ENCODE results near the gene SH2D3C. TPM values are rescaled to one million over a fixed set of nuclear protein-coding genes. Genes with fewer than 3 reads are reported as not detected.

The SH2D3C gene
- total and polyA plus RNA-seq, 2 of the 4 experiments (the other 2 are of a cell fraction) = under 0.01 to 0.24 TPM

DNA sequence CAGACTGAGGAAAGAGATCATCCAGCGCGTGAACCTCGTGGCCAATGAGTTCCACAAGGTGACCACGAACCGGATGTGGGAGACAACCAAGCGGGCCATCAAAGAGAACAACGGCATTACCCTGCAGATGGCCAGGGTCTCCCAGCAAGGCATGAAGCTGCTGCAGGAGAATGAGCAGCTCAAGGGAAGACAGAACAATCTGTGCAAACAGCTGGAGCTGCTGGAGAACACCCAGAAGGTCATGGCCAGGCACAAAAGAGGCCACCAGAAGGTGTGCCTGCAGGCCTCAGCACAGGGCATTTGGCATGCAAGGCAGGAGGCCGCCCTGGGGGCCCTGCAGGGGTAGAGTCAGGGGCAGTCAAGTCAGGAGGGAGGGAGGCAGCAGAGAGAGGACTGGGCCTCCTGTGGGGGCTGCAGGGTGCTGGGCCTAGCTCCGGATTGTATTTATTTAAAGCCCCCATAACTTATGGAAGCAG is 67.2 kb downstream of the SH2D3C start:
- DNase-seq (no peak), ATAC-seq (ENCODE audit: low read depth) (no peak)
- Histone ChIP-seq H3K23ac (ENCODE audit: low read depth, low read length) (no peak overlapping the region), H3K14ac (replicated peaks; ENCODE audit: low read depth, low read length) (no peak overlapping the region), H2BK120ac (ENCODE audit: low read depth, low read length) (no peak overlapping the region), H3K4me3 (ENCODE audit: insufficient read depth, low read depth, low read length) (no peak overlapping the region), H4K91ac (ENCODE audit: insufficient read depth, low read depth, low read length) (no peak overlapping the region), H2BK5ac (ENCODE audit: low read depth, low read length, poor library complexity, severe bottlenecking) (no peak overlapping the region), H4K5ac (ENCODE audit: low read depth, low read length) (no peak overlapping the region), H3K9ac (ENCODE audit: low read depth, low read length) (no peak overlapping the region), H3K18ac (ENCODE audit: low read depth, low read length) (no peak overlapping the region), H4K20me1 (ENCODE audit: insufficient read depth, low read length) (peaks cover 7% of the 10 kb centered on the region), H2BK20ac (ENCODE audit: low read depth, low read length) (no peak overlapping the region), H3K9me3 (ENCODE audit: control insufficient read depth, insufficient read depth, low read length) (no peaks in the 10 kb centered on the region), H4K8ac (ENCODE audit: low read depth in 2 of 2, low read length in 2 of 2) (no peak overlapping the region), H3K4me2 (ENCODE audit: low read depth, low read length) (no peak overlapping the region), H3K27ac (ENCODE audit: insufficient read depth, low read length) (no peak overlapping the region), H3K4me1 (ENCODE audit: control insufficient read depth, insufficient read depth, low read length) (peaks cover 7% of the 10 kb centered on the region), H3K79me1 (ENCODE audit: low read depth in 1 of 2, low read length in 2 of 2) (peaks cover 2 to 14% of the 10 kb centered on the region in 2 experiments; a peak in 3 of 4 replicates), H3K27me3 (ENCODE audit: control insufficient read depth, insufficient read depth, low read length) (no peaks in the 10 kb centered on the region), H2AK9ac (replicated peaks; ENCODE audit: low read depth, low read length, poor library complexity) (no peak overlapping the region), H3K36me3 (ENCODE audit: control insufficient read depth, insufficient read depth, low read length) (no peaks in the 10 kb centered on the region), H2BK15ac (ENCODE audit: low read depth, low read length) (no peak overlapping the region), H3K4ac (ENCODE audit: low read depth, low read length) (no peak overlapping the region), H2AFZ (replicated peaks; ENCODE audit: low read length, poor library complexity) (no peak overlapping the region), H3K9me1 (ENCODE audit: insufficient read depth, low read length) (no peaks in the 10 kb centered on the region; the same call in 1 of the 2 replicates), H3K56ac (ENCODE audit: extremely low read depth, insufficient read depth, low read length) (no peak overlapping the region), H2AK5ac (ENCODE audit: low read depth, low read length) (no peak overlapping the region)
- dilution Hi-C loops (cut with HindIII; ENCODE audit: low sequenced_read_pairs, unreplicated experiment) (no loop called here), in situ Hi-C loops (cut with MboI; ENCODE audit: low sequenced_read_pairs) (no loop called here), intact Hi-C loops (cut with micrococcal nuclease) (no loop called here)
- CTCF ChIA-PET = no interaction called here
- 46% methylated on average over 4 of the region's 9 CpGs; no CpG with 5 or more reads in 1 of the 2 experiments for WGBS, 2 experiments (ENCODE audit: extremely low coverage in 2 of 2, insufficient read length in 1 of 2)
- TF ChIP-seq CEBPB (IDR thresholded peaks at IDR 0.05; ENCODE audit: low read depth, low read length) (no peak), RCOR1 (IDR thresholded peaks at IDR 0.05; ENCODE audit: insufficient replicate concordance, low read length) (no peak), MAZ (IDR thresholded peaks at IDR 0.05; ENCODE audit: borderline replicate concordance, low read depth, low read length) (no peak), MAFK (IDR thresholded peaks at IDR 0.05; ENCODE audit: low read depth, low read length) (no peak), CHD1 (IDR thresholded peaks at IDR 0.05; ENCODE audit: low read depth, low read length) (no peak), RFX5 (IDR thresholded peaks at IDR 0.05; ENCODE audit: low read depth, low read length) (no peak), MXI1 (IDR thresholded peaks at IDR 0.05; ENCODE audit: borderline replicate concordance, low read depth, low read length) (no peak), NFE2L2 (IDR thresholded peaks at IDR 0.05; ENCODE audit: low read depth, low read length) (no peak), RAD21 (IDR thresholded peaks at IDR 0.05; ENCODE audit: low read length) (no peak)
- TF ChIP-seq, protein P1, sequence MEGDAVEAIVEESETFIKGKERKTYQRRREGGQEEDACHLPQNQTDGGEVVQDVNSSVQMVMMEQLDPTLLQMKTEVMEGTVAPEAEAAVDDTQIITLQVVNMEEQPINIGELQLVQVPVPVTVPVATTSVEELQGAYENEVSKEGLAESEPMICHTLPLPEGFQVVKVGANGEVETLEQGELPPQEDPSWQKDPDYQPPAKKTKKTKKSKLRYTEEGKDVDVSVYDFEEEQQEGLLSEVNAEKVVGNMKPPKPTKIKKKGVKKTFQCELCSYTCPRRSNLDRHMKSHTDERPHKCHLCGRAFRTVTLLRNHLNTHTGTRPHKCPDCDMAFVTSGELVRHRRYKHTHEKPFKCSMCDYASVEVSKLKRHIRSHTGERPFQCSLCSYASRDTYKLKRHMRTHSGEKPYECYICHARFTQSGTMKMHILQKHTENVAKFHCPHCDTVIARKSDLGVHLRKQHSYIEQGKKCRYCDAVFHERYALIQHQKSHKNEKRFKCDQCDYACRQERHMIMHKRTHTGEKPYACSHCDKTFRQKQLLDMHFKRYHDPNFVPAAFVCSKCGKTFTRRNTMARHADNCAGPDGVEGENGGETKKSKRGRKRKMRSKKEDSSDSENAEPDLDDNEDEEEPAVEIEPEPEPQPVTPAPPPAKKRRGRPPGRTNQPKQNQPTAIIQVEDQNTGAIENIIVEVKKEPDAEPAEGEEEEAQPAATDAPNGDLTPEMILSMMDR (conservative IDR thresholded peaks at IDR 0.05; ENCODE audit: low read depth, low read length) = no peak
- TF ChIP-seq, protein P2, sequence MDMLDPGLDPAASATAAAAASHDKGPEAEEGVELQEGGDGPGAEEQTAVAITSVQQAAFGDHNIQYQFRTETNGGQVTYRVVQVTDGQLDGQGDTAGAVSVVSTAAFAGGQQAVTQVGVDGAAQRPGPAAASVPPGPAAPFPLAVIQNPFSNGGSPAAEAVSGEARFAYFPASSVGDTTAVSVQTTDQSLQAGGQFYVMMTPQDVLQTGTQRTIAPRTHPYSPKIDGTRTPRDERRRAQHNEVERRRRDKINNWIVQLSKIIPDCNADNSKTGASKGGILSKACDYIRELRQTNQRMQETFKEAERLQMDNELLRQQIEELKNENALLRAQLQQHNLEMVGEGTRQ (IDR thresholded peaks at IDR 0.05; ENCODE audit: low read depth, low read length) = no peak
- TF ChIP-seq, protein P3, sequence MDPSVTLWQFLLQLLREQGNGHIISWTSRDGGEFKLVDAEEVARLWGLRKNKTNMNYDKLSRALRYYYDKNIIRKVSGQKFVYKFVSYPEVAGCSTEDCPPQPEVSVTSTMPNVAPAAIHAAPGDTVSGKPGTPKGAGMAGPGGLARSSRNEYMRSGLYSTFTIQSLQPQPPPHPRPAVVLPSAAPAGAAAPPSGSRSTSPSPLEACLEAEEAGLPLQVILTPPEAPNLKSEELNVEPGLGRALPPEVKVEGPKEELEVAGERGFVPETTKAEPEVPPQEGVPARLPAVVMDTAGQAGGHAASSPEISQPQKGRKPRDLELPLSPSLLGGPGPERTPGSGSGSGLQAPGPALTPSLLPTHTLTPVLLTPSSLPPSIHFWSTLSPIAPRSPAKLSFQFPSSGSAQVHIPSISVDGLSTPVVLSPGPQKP (IDR thresholded peaks at IDR 0.05; ENCODE audit: borderline replicate concordance, low read depth, low read length) = no peak
- POLR2A ChIA-PET (ENCODE audit: unreplicated experiment) = no interaction called here
- no TSS peak for BruUV-seq (replicated peaks)

Data from IMR-90 (cell line).